ENCODE data around the gene MYO5B.

MYO5B gene

GRCh38 chr18:49911427-49911826 lies 283.5 kb downstream of the MYO5B start:
- Histone ChIP-seq H3K36me3 (no peaks in the 10 kb centered on the region), H3K27ac (0 out of 2 replicates have a peak overlapping the region, but pooled peaks have one; percentile 8), H3K27me3 (ENCODE audit: insufficient read depth, low read depth, severe bottlenecking) (no peaks in the 10 kb centered on the region), H3K4me3 (ENCODE audit: low read depth, low read length) (no peak overlapping the region), H3K9me3 (ENCODE audit: severe bottlenecking) (peaks cover 5% of the 10 kb centered on the region)
- DNase-seq: peak; percentile 35
- TF ChIP-seq, protein P1, sequence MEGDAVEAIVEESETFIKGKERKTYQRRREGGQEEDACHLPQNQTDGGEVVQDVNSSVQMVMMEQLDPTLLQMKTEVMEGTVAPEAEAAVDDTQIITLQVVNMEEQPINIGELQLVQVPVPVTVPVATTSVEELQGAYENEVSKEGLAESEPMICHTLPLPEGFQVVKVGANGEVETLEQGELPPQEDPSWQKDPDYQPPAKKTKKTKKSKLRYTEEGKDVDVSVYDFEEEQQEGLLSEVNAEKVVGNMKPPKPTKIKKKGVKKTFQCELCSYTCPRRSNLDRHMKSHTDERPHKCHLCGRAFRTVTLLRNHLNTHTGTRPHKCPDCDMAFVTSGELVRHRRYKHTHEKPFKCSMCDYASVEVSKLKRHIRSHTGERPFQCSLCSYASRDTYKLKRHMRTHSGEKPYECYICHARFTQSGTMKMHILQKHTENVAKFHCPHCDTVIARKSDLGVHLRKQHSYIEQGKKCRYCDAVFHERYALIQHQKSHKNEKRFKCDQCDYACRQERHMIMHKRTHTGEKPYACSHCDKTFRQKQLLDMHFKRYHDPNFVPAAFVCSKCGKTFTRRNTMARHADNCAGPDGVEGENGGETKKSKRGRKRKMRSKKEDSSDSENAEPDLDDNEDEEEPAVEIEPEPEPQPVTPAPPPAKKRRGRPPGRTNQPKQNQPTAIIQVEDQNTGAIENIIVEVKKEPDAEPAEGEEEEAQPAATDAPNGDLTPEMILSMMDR (IDR thresholded peaks at IDR 0.05; ENCODE audit: low read depth, low read length): no peak

- DNase-seq: peak; percentile 53
- H3K4me3 ChIP-seq (ENCODE audit: low read depth, low read length): no peak overlapping the region
- H3K27ac ChIP-seq: no peak overlapping the region
- peaks cover 5% of the 10 kb centered on the region for H3K9me3 ChIP-seq (ENCODE audit: severe bottlenecking)
- TF ChIP-seq, protein P1 (IDR thresholded peaks at IDR 0.05; ENCODE audit: low read depth, low read length): no peak
- no peaks in the 10 kb centered on the region for H3K36me3 ChIP-seq
- no peaks in the 10 kb centered on the region for H3K27me3 ChIP-seq (ENCODE audit: insufficient read depth, low read depth, severe bottlenecking)
Measured at GRCh38 chr18:49910986-49911385, 284.0 kb downstream of the MYO5B start.

DNA sequence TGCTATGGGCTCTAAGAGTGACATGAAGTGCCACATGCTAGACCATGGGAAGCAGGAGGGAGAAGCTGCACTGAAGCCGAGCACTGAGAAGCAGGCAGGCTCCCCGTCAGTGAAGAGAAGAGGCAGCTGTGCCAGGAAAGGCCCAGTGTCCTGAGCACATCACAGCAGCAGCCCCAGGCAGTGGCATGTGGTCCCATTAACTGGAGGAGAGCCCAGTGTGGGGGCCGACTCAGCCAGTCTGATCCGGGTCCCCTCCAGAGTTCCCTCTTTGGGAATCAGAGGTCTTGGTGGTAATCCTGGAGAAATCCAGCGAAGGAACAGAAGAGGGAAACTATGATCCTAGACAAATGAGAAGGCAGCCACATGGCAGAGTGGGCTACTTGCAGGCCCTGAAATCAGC lies 284.9 kb downstream of the MYO5B start:
- Histone ChIP-seq H3K36me3 (no peaks in the 10 kb centered on the region), H3K9me3 (ENCODE audit: severe bottlenecking) (peaks cover 5% of the 10 kb centered on the region), H3K27me3 (ENCODE audit: insufficient read depth, low read depth, severe bottlenecking) (no peaks in the 10 kb centered on the region), H3K4me3 (ENCODE audit: low read depth, low read length) (no peak overlapping the region), H3K27ac (no peak overlapping the region)
- TF ChIP-seq, protein P1 (IDR thresholded peaks at IDR 0.05; ENCODE audit: low read depth, low read length): no peak
- no peak for DNase-seq

- no peak for DNase-seq
Measured at GRCh38 chr18:49907346-49907929, 287.5 kb downstream of the MYO5B start.

GRCh38 chr18:49905771-49906170 lies 289.2 kb downstream of the MYO5B start:
- Histone ChIP-seq H3K4me3 (ENCODE audit: low read depth, low read length) (no peak overlapping the region), H3K27ac (no peak overlapping the region)
- DNase-seq: no peak

More at GRCh38 chr18:49907346-49907929, 287.5 kb downstream of the MYO5B start:
- H3K9me3 ChIP-seq (ENCODE audit: severe bottlenecking): peaks cover 2% of the 10 kb centered on the region
- no peak overlapping the region for H3K4me3 ChIP-seq (ENCODE audit: low read depth, low read length)
- H3K27me3 ChIP-seq (ENCODE audit: insufficient read depth, low read depth, severe bottlenecking): no peaks in the 10 kb centered on the region
- H3K36me3 ChIP-seq: no peaks in the 10 kb centered on the region
- TF ChIP-seq, protein P1 (IDR thresholded peaks at IDR 0.05; ENCODE audit: low read depth, low read length): no peak
- H3K27ac ChIP-seq: no peak overlapping the region

More at GRCh38 chr18:49905771-49906170, 289.2 kb downstream of the MYO5B start:
- Histone ChIP-seq H3K36me3 (no peaks in the 10 kb centered on the region), H3K9me3 (ENCODE audit: severe bottlenecking) (no peaks in the 10 kb centered on the region), H3K27me3 (ENCODE audit: insufficient read depth, low read depth, severe bottlenecking) (no peaks in the 10 kb centered on the region)
- TF ChIP-seq, protein P1 (IDR thresholded peaks at IDR 0.05; ENCODE audit: low read depth, low read length): no peak
